Medulla oblongata (tissue), 1 donor: Measurements from ENCODE around the gene C4B.
"Not testable (repeated sequence)": the region's sequence is repeated elsewhere in the genome, so short reads cannot be mapped to it uniquely, and the experiment has no call there.

Experiments used
- DNase-seq: peaks from one replicate; pipeline ENCODE4 v3.0.0-alpha.2; 2015; ENCODE audit errors: extremely low spot score

C4B gene

DNA sequence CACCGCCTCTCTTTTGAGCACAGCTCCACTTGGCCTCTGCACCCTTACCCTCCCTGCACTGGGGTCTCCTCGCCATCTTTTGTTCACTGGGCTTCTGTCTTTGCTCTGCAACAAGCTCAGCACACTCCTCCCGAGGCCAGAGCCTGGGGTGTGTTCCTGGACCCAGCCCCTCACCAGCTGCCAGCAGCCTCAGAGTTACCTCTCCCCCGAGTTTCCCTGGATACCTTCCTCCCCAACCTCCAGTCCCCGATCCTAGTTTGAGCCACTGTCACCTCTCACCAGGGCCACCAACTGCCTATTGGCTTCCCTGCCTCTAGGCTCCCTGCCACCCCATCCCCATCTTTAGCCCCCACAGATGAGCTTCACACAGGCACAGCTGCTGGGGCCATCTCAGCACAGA, 36.0 kb downstream of the C4B start:
- DNase-seq = no peak

DNA sequence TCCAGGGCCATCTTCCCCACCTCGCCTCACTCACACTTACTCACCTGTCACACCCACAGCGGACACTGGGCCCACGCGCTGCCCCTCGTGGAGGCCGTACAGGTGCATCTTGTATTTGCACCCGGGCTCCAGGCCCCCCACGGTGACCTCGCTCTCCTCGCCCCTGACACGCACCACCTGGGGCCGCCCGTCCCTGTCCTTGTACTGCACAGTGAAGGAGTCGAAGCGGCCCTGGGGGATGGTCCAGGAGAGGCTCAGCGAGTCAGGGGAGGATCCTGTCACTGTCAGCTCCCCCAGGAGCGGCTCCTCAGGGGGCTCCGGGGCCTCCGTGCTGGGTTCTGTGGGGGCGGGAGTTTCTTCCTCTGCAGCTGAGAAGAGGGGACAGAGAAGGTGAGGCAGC, 38.0 kb downstream of the C4B start:
- not testable (repeated sequence) for DNase-seq

DNA sequence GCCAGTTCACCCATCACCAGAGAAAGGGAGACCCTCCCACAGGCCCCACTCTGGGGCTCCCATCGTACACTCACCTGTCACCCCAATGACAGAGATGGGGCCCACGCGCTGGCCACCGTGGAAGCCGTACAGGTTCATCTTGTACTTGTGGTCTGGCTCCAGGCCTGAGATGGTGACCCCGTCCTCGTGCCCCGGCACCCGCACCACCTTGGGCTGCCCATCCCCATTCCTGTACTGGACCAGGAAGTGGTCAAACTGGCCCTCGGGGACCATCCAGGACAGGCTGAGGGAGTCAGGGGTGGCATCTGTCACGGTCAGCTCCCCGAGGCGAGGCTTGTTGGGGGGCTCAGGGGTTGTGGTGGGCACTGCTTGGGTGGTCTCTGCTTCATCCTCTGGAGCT, 38.7 kb downstream of the C4B start:
- not testable (repeated sequence) for DNase-seq

DNA sequence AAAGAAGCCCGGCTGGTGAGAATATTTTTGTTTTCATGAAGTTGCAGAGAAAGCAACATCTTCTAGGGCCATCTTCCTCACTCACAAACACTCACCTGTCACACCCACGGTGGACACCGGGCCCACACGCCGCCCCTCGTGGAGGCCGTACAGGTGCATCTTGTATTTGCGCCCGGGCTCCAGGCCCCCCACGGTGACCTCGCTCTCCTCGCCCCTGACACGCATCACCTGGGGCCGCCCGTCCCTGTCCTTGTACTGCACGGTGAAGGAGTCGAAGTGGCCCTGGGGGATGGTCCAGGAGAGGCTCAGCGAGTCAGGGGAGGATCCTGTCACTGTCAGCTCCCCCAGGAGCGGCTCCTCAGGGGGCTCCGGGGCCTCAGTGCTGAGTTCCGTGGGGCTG, 41.2 kb downstream of the C4B start:
- DNase-seq = not testable (repeated sequence)

DNA sequence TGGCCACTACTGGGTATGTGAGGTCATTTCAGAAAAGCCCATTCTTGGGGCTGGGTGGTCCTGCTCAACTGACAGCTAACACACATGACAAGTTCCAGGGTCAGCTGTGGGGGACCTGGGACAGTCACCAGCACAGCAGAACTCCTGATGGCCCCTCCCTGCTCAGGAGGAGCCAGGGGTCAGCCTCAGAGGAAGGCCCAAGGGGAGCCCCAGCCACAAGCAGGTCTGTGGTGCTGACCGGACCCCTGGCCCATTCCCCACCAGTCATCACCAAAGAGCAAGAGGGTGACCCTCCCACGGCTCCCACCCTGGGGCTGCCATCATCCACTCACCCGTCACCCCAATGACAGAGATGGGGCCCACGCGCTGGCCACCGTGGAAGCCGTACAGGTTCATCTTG, 41.7 kb downstream of the C4B start:
- DNase-seq = no peak

DNA sequence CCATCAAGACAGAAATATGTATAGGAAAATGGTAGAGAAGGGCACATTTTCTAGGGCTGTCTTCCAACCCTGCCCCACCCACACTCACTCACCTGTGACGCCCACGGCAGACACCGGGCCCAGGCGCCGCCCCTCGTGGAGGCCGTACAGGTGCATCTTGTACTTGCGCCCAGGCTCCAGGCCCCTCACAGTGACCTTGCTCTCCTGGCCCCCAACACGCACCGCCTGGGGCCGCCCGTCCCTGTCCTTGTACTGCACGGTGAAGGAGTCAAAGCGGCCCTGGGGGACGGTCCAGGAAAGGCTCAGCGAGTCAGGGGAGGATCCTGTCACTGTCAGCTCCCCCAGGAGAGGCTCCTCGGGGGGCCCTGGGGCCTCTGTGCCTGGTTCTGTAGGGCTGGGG, 43.4 kb downstream of the C4B start:
- DNase-seq = no peak

DNA sequence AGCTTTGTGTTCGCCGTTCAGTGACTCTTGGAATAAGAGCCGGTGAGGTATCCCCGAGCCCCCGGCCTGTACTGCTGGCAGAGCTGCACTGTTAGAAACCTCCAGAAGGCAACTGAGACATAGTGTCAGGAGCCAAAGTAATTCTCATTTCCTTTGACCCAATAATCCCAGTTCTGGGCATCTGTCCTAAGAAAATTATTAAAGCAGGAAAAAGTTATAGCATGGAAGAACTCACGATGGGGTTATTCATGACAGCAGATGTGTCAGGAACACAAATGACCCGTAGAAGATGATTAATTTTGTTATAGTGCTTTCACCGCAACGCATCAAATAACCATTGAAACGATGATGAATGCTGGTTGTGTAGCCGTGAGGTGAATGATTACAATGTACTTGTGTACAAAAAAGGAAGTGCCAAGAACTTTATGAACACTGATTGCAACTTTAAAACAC, 43.9 kb downstream of the C4B start:
- DNase-seq = no peak

DNA sequence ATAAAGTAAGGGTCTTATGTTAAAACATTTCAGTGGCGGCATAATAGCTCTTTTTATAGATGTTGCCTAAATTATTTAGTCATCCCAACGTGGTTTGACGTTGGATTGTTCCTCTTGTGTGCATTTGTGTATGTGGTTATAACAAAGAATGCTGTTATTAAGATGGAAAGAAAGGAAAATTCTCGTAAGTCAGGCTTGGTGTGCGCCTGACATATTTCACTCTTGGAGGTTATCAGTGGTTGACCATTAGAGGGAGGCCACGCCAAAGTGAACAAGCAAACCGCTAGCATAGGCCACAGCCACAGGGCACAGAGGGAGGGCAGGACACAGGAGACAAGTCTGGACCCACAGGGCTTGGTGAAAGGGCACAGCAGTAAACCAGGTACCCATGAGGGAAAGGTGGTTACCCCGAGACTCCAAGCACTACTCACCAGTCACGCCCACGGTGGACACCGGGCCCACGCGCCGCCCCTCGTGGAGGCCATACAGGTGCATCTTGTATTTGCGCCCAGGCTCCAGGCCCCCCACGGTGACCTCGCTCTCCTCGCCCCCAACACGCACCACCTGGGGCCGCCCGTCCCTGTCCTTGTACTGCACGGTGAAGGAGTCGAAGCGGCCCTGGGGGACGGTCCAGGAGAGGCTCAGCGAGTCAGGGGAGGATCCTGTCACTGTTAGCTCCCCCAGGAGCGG, 46.5 kb downstream of the C4B start:
- DNase-seq = no peak

DNA sequence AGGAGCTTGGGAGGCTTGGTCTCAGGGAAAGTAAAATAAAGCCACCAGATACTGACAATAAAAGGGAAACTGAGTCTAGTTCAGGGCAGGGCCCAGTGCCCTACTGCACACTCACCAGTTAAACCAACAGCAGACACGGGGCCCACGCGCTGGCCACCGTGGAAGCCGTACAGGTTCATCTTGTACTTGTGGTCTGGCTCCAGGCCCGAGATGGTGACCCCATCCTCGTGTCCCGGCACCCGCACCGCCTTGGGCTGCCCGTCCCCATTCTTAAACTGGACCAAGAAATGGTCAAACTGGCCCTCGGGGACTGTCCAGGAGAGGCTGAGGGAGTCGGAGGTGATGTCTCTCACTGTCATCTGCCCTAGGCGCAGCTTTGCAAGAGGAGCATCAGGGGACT, 50.1 kb downstream of the C4B start:
- DNase-seq = no peak

DNA sequence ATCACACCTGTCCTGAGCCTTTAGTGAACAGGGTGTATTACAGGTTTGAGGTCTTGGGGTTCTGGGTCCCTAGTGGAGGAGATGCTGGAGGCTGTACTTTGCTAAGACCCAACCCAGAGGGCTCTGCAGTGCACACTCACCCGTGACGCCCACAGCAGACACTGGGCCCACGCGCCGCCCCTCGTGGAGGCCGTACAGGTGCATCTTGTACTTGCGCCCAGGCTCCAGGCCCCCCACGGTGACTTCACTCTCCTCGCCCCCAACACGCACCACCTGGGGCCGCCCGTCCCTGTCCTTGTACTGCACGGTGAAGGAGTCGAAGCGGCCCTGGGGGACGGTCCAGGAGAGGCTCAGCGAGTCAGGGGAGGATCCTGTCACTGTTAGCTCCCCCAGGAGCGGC, 52.9 kb downstream of the C4B start:
- not testable (repeated sequence) for DNase-seq

DNA sequence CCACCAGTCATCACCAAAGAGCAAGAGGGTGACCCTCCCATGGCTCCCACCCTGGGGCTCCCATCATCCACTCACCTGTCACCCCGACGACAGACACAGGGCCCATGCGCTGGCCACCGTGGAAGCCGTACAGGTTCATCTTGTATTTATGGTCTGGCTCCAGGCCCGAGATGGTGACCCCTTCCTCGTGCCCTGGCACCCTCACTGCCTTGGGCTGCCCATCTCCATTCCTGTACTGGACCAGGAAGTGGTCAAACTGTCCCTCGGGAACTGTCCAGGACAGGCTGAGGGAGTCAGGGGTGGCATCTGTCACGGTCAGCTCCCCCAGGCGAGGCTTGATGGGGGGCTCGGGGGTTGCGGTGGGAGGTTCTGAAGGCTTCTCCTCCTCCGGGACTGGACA, 53.7 kb downstream of the C4B start:
- not testable (repeated sequence) for DNase-seq

DNA sequence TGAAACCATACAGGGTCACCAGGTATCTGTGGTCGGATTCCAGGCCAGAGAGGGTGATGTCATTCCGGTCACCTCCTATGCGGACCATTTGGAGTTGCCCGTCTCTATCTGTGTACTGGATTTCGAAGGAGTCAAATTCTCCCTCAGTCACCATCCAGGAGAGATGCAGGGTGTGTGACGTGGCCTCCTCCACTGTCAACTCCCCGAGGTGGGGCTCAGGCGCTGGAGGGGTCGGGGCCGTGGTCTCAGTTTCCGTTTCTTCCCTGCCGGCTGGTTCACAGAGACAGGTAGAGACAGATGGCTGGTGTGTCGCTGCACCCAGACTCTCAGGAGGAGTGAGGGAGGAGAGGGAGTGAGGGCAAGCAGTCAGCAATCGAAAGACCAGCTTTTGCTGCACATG, 54.3 kb downstream of the C4B start:
- no peak for DNase-seq

DNA sequence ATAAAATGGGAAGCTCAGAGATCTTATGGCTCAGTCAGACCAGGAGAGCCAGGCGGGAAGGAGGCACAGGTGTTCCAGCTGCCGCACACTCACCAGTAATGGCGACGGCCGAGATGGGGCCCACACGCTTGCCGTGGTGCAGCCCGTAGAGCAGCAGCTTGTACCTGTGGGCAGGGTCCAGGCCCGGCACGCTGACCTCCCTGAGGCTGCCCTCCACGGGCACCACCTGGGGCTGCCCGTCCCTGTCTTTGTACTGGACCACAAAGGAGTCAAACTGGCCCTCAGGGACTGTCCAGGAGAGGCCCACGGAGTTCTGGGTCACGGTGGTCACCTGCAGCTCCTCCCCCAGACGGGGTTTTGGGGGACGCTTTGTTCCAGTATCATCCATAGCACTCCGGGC, 54.9 kb downstream of the C4B start:
- DNase-seq = no peak

DNA sequence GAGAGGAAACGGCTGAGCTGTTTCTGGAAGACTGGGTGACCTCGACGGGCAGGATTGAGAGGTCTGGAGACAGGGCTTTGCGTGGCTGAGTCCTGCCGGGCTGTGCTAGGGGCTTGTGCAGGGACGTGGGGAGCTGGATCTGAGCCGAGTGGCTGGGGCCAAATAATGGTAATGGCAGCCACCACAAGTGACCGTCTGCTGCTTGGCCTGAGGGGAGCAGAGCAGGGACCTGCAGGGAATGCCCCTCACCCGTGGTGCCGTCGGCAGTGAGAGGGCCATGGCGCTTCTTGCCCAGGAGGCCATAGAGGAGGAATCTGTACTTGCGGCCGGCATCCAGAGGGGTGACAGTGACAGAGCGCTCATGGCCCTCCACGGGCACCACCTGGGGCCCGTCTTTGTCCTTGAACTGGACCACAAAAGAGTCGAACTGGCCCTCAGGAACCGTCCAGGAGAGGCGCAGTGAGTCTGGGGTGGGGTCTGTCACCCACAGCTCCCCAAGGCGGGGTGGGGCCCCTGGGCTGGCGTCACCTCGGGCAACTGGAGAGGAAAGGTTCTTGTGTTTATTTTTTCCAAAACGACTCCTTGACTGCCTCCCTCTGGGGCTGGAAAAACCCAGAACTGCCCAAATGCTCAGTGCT, 55.4 kb downstream of the C4B start:
- no peak for DNase-seq

DNA sequence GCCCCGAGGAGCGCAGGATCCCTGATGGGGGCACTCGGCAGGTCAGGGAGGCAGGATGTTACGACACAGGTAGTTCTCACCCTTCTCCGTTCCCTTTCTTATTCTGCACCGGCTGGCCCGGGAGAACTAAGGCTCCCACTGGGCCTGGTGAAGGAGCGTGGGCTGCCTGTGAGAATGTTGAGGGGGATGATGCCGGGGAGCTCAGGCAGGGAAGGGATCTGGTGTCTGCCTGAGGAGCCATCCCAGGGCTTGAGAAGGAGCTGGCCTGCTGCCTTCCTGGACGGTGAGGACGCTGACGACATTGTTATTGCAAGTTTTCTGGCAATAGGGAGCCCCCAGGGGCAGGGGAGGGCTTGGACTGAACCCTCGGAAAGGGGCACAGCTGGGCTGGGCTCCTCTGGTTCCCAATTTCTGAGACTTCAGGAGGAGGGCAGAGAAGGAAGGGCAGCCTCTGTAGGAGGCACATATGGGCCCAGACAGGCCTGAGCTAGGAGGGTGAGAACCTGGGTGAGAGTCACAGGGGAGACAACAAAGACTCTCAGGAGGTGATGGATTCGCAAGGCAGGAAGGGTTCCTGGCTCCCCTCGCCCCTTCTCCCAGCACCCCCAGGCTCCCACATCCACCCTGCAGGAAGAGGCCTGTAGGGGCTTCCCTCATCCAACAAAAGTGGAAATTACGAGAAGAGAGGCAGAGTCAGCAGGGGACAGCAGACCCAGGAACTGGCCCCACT, 56.4 kb downstream of the C4B start:
- DNase-seq = no peak

DNA sequence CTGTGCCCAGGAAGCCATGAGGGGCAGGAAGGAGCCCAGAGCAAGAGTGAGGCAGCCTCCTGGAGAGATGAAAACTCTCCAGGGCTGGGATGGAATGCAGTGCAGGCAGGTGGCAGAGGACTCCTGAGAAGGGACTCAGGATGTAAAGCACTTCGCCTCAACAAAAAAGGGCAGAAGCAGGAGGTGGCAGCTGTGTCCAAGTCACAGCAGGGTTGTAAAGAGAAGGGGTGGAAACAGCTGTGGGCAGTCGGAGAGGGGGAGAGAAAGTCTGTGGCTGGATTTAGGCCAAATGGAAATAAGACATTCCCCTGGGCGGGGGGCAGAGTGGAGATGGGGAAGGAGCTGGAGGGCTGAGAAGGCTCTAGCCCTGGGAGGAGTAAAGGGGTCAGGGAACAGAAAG, 58.5 kb downstream of the C4B start:
- no peak for DNase-seq

DNA sequence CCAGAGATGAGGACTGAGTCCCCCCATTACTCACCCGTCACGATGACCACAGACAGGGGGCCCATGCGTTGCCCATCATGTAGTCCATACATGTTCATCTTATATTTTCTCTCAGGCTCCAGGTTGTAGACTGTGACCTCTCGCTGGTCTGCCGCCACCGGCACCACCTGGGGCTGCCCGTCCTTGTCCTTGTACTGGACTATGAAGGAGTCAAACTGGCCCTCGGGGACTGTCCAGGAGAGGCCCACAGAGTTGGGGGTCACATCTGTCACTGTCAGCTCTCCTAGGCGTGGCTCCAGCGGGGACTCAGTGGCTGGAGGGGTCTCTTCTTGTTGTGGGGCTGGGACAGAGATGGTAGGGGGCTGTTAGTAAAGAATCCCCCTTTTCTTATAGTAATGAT, 59.0 kb downstream of the C4B start:
- no peak for DNase-seq

DNA sequence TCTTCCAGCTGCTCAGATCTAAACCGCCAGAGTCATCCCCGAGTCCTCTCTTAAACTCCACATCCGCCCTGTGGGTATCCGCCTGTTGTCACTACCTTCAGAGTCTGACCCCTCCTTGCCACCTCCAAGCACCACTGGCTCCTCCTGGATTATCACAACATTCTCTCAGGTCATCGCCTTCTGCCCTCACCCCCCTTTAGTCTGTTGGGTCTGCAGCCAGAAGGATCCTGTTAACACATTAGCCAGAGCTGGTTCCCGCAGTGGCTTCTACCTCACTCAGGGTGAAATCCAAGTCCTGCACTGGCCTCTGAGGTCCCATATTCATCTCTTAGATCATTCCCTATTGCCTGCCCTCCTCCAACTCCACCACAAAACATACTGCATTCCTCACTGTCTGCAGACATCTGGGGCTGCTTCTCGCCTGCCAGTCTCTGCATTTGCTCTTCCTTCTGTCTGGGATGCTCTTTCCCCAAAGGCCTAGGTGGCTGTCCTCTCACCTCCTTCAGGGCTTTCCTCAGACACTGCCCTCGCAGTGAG, 60.5 kb downstream of the C4B start:
- no peak for DNase-seq

DNA sequence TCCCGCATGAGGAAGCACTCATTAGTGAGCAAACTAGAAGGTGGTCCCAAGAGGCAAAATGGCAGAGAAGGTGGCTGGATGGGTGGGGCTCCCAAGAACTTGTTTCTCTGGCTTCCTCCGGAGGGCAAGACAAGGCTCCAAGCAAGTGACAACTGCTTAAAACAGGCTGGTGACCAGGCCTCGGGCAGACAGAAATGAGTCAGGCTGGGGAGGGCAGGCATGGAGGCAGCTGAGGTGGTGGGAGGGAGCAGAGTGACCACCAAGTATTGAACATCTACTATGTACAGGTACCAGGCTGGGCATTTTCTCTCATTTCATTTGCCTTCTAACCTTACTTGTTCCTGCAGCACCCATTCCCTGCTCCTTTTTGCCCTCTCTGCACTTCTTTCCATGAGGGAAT, 61.2 kb downstream of the C4B start:
- no peak for DNase-seq

DNA sequence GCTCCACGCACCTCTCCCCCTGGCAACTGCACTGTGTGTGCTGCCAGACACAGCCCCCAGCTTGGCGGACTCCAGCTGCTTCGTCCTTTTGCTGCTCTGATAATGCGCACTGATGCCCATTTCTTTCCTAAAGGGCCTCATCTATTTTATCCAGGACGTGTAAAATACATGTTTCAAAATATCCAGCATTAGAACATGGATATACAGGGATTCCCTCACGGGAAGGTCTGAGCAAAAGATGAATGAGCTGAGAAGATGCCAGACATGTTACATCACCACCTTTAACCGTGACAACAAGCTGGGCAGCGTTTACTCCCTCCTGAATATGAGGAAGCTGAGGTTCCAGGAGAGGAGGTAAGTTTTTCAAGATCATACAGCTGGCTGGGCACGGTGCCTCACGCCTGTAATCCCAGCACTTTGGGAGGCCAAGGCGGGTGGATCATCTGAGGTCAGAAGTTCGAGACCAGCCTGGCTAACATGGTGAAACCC, 61.8 kb downstream of the C4B start:
- DNase-seq = no peak

DNA sequence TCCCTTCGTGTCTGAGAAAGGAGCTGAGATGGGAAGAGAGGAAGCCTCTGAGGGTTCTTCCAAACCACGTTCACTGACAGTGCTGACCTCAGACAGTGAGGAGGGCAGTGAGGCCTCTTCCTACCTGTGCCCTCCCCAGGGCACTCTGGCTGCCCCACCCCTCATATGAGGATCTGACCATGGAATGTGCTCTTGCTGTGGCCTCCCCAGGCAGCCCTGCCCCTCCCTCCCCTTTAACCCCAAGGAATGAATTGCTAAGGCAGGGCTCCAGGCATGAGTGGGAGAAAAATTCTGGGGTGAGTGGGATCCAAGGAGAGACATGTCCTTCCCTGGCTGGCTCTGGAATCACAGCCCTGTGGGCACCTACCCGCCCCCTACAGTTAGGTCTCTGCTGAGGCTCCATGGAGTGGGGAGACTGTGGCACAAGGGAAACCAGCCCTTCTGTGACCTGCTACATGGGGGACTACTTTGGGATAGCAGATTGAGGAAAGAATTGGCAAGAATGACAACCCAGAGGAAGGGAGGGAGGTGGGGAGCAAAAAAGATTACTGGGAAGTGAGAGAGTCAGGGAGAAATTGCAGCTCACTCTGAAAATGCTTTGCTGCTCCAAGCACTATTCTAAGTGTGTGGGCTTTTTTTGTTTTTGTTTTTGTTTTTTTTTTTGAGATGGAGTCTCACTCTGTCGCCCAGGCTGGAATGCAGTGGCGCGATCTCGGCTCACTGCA, 65.1 kb downstream of the C4B start:
- no peak for DNase-seq
